HCT116 (cell line): ENCODE results near the gene IL17C. TPM values are rescaled to one million over a fixed set of nuclear protein-coding genes. Genes with fewer than 3 reads are reported as not detected.

ENCODE experiments used
- ATAC-seq: fragments of 200-7000 bp; cut with Tn5 transposase; 2 replicates; pipeline ENCODE4 v1.9.1; 2020; ENCODE audit warnings: mild to moderate bottlenecking, moderate library complexity
- BruUV-seq: library from RNA; stranded (reverse); fragments of 400-500 nt; replicated peaks from 2 replicates; lab custom pipeline; 2021; lab: Mats Ljungman, UMichigan
- CTCF ChIA-PET: fragments of 300-600 bp; sonication (Branson Sonifier 250); formaldehyde crosslinking; loops from one replicate; lab custom pipeline; 2021; ENCODE audit warnings: antibody characterized with exemption; lab: Charles Lee
- POLR2A ChIA-PET: fragments of 300-600, 350-600 bp; sonication (Branson Sonifier 250); formaldehyde crosslinking; loops from one replicate; lab custom pipeline; 2021; ENCODE audit warnings: antibody characterized with exemption; lab: Charles Lee
- RAD21 ChIA-PET, 2 experiments: fragments of 300-600 bp; sonication (Branson Sonifier 250); formaldehyde crosslinking; loops; one replicate each; lab custom pipeline; 2023; ENCODE audit warnings: low total read pairs in 2 of 2; ENCODE audit not compliant: uncharacterized antibody in 2 of 2, unreplicated experiment in 2 of 2, low non-redundant PET in 1 of 2; lab: Charles Lee
- DNase-seq: peaks from one replicate; pipeline ENCODE4 v3.0.0-alpha.2; 2010; ENCODE audit warnings: low read depth, low spot score
- H2AFZ ChIP-seq: fragments of 200-600 bp; shearing (Covaris generic), sonication (generic); 2 replicates; pipeline ENCODE4 v1.6.1; 2017; ENCODE audit warnings: low read depth, mixed run types, mixed read lengths, antibody characterized with exemption, low read length; ENCODE audit not compliant: poor library complexity, severe bottlenecking
- H3K27ac ChIP-seq: 2 replicates; pipeline ENCODE4 v1.5.1; 2012; ENCODE audit warnings: low read depth, low read length
- H3K27me3 ChIP-seq: fragments of 200-600 bp; sonication (generic); 2 replicates; pipeline ENCODE4 v1.6.1; 2016; ENCODE audit warnings: mixed run types, low read length, mixed read lengths; ENCODE audit not compliant: insufficient read depth
- H3K36me3 ChIP-seq, 2 experiments: fragments of 200-500 bp in 1 of 2; fragments of 200-600 bp in 1 of 2; sonication (Bioruptor generic) in 1 of 2; sonication (generic) in 1 of 2; 2 replicates each; pipeline versions ENCODE4 v1.5.1 to v1.6.1; 2014 to 2016; ENCODE audit warnings: low read length in 2 of 2, inconsistent platforms in 1 of 2, mixed read lengths in 1 of 2, mixed run types in 1 of 2; ENCODE audit not compliant: insufficient read depth in 2 of 2, control insufficient read depth in 1 of 2
- H3K4me1 ChIP-seq, 2 experiments: fragments of 200-600 bp in 1 of 2; sonication (generic) in 1 of 2; 2 replicates each; pipeline versions ENCODE4 v1.5.1 to v1.6.1; 2012 to 2017; ENCODE audit warnings: low read length in 2 of 2, inconsistent platforms in 1 of 2, mild to moderate bottlenecking in 1 of 2, mixed read lengths in 1 of 2, mixed run types in 1 of 2, moderate library complexity in 1 of 2; ENCODE audit not compliant: insufficient read depth in 2 of 2, control insufficient read depth in 1 of 2
- H3K4me2 ChIP-seq: fragments of 200-600 bp; sonication (generic); 2 replicates; pipeline ENCODE4 v1.6.1; 2017; ENCODE audit warnings: mixed run types, low read length, mixed read lengths
- H3K4me3 ChIP-seq, 2 experiments: fragments of 200-600 bp in 1 of 2; sonication (generic) in 1 of 2; replicated peaks in 1 of 2; 2 replicates each; pipeline ENCODE4 v1.5.1; 2011 to 2016; ENCODE audit warnings: low read length in 2 of 2, control low read depth in 1 of 2, low read depth in 1 of 2, mild to moderate bottlenecking in 1 of 2, mixed read lengths in 1 of 2, mixed run types in 1 of 2
- H3K79me2 ChIP-seq: fragments of 200-600 bp; sonication (generic); 2 replicates; pipeline ENCODE4 v1.6.1; 2017; ENCODE audit warnings: mild to moderate bottlenecking, mixed run types, low read length, moderate library complexity, mixed read lengths; ENCODE audit not compliant: insufficient read depth
- H3K9ac ChIP-seq: fragments of 200-600 bp; sonication (generic); 2 replicates; pipeline ENCODE4 v1.6.1; 2016; ENCODE audit warnings: low read length, mixed read lengths
- H3K9me2 ChIP-seq: fragments of 200-600 bp; sonication (generic), shearing (Covaris generic); 2 replicates; pipeline ENCODE4 v1.6.1; 2017; ENCODE audit warnings: mixed run types, mild to moderate bottlenecking, moderate library complexity; ENCODE audit not compliant: insufficient read depth
- H3K9me3 ChIP-seq, 2 experiments: fragments of 200-500 bp in 1 of 2; fragments of 200-600 bp in 1 of 2; sonication (Bioruptor generic) in 1 of 2; sonication (generic) in 1 of 2; 2 replicates each; pipeline ENCODE4 v1.6.1; 2014 to 2017; ENCODE audit warnings: low read length in 2 of 2, mixed read lengths in 2 of 2, inconsistent platforms in 1 of 2, low read depth in 1 of 2, mild to moderate bottlenecking in 1 of 2, mixed run types in 1 of 2, moderate library complexity in 1 of 2; ENCODE audit not compliant: control insufficient read depth in 1 of 2, insufficient read depth in 1 of 2
- H4K20me1 ChIP-seq: fragments of 200-600 bp; sonication (generic), shearing (Covaris generic); 2 replicates; pipeline ENCODE4 v1.6.1; 2017; ENCODE audit warnings: mixed run types, mild to moderate bottlenecking, moderate library complexity; ENCODE audit not compliant: insufficient read depth
- ATF3 ChIP-seq: IDR thresholded peaks from 2 replicates; pipeline ENCODE4 v1.6.1; 2012
- CBX3 ChIP-seq: IDR thresholded peaks from 2 replicates; pipeline ENCODE4 v1.6.1; 2012; ENCODE audit warnings: low read depth
- ELF1 ChIP-seq: IDR thresholded peaks from 2 replicates; pipeline ENCODE4 v1.6.1; 2012; ENCODE audit warnings: low read depth, borderline replicate concordance
- EZH2 ChIP-seq: fragments of 200-600 bp; sonication (generic); IDR thresholded peaks from 2 replicates; pipeline ENCODE4 v1.6.1; 2017; ENCODE audit warnings: antibody characterized with exemption, mixed run types
- FOSL1 ChIP-seq: IDR thresholded peaks from 2 replicates; pipeline ENCODE4 v1.6.1; 2012; ENCODE audit warnings: low read depth
- POLR2A ChIP-seq: IDR thresholded peaks from 2 replicates; pipeline ENCODE4 v1.7.0; 2011; ENCODE audit warnings: borderline replicate concordance; ENCODE audit not compliant: insufficient read depth, insufficient read length; ENCODE audit errors: extremely low read depth
- POLR2AphosphoS5 ChIP-seq: IDR thresholded peaks from 2 replicates; pipeline ENCODE4 v1.6.1; 2011; ENCODE audit warnings: mild to moderate bottlenecking, low read depth, low read length, moderate library complexity
- SIN3A ChIP-seq: IDR thresholded peaks from 2 replicates; pipeline ENCODE4 v1.6.1; 2012; ENCODE audit warnings: low read depth
- SP1 ChIP-seq: IDR thresholded peaks from 2 replicates; pipeline ENCODE4 v1.6.1; 2012; ENCODE audit warnings: low read depth
- TCF7L2 ChIP-seq: IDR thresholded peaks from 2 replicates; pipeline ENCODE4 v1.7.0; 2011; ENCODE audit warnings: borderline replicate concordance, inconsistent platforms; ENCODE audit not compliant: insufficient read depth, insufficient read length; ENCODE audit errors: extremely low read depth
- YY1 ChIP-seq: IDR thresholded peaks from 2 replicates; pipeline ENCODE4 v1.6.1; 2011; ENCODE audit warnings: low read length, low read depth, moderate library complexity, mild to moderate bottlenecking; ENCODE audit not compliant: insufficient replicate concordance; ENCODE audit errors: extremely low read depth
- ZBTB33 ChIP-seq: IDR thresholded peaks from 2 replicates; pipeline ENCODE4 v1.6.1; 2011; ENCODE audit warnings: mild to moderate bottlenecking, low read length, moderate library complexity; ENCODE audit not compliant: insufficient replicate concordance; ENCODE audit errors: extremely low read depth
- ZFX ChIP-seq: fragments of 450-650 bp; IDR thresholded peaks from 2 replicates; pipeline ENCODE4 v1.6.1; 2017
- intact Hi-C: fragments of 100-400 bp; cut with micrococcal nuclease; formaldehyde crosslinking; loops from 2 replicates; pipeline ENCODE4 v1.10.0; 2022
- total RNA-seq: library from RNA; stranded (reverse); gene quantifications from one replicate; pipeline ENCODE4 v1.2.1, GENCODE V29; 2021; ENCODE audit not compliant: unreplicated experiment
- TF ChIP-seq, protein P1 (sequence below): IDR thresholded peaks from 2 replicates; pipeline ENCODE4 v1.6.1; 2012; ENCODE audit warnings: low read depth

Gene IL17C
- total RNA-seq, 1 experiment from 2014 or later: not detected

- Histone ChIP-seq H3K36me3 (peaks cover 19 to 37% of the 10 kb centered on the region in 2 experiments; a peak in 3 of 4 replicates), H3K9ac (no peak overlapping the region), H4K20me1 (peaks cover 9% of the 10 kb centered on the region; the same call in 1 of the 2 replicates), H3K79me2 (peaks cover 85% of the 10 kb centered on the region), H3K4me3 (no peak overlapping the region), H3K9me2 (no peaks in the 10 kb centered on the region), H3K9me3 (no peaks in the 10 kb centered on the region), H3K4me2 (no peak overlapping the region), H3K27me3 (no peaks in the 10 kb centered on the region), H3K27ac (no peak overlapping the region), H2AFZ (no peak overlapping the region), H3K4me1 (no peaks in the 10 kb centered on the region)
- intact Hi-C loops: no loop called here
- CTCF ChIA-PET: no interaction called here
- RAD21 ChIA-PET: no interaction called here
- no TSS peak for BruUV-seq
- ATAC-seq (no peak), DNase-seq (no peak)
- TF ChIP-seq ELF1: no peak
- TF ChIP-seq YY1: no peak
- TF ChIP-seq ATF3: no peak
- TF ChIP-seq TCF7L2: no peak
- no peak for TF ChIP-seq POLR2A
- no peak for TF ChIP-seq SIN3A
- no peak for TF ChIP-seq ZBTB33
- TF ChIP-seq, protein P1, sequence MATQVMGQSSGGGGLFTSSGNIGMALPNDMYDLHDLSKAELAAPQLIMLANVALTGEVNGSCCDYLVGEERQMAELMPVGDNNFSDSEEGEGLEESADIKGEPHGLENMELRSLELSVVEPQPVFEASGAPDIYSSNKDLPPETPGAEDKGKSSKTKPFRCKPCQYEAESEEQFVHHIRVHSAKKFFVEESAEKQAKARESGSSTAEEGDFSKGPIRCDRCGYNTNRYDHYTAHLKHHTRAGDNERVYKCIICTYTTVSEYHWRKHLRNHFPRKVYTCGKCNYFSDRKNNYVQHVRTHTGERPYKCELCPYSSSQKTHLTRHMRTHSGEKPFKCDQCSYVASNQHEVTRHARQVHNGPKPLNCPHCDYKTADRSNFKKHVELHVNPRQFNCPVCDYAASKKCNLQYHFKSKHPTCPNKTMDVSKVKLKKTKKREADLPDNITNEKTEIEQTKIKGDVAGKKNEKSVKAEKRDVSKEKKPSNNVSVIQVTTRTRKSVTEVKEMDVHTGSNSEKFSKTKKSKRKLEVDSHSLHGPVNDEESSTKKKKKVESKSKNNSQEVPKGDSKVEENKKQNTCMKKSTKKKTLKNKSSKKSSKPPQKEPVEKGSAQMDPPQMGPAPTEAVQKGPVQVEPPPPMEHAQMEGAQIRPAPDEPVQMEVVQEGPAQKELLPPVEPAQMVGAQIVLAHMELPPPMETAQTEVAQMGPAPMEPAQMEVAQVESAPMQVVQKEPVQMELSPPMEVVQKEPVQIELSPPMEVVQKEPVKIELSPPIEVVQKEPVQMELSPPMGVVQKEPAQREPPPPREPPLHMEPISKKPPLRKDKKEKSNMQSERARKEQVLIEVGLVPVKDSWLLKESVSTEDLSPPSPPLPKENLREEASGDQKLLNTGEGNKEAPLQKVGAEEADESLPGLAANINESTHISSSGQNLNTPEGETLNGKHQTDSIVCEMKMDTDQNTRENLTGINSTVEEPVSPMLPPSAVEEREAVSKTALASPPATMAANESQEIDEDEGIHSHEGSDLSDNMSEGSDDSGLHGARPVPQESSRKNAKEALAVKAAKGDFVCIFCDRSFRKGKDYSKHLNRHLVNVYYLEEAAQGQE: no peak
- TF ChIP-seq FOSL1: no peak
- TF ChIP-seq POLR2AphosphoS5: no peak
- TF ChIP-seq SP1: no peak
- no peak for TF ChIP-seq CBX3
- no peak for TF ChIP-seq EZH2
- TF ChIP-seq ZFX: no peak
- POLR2A ChIA-PET: no interaction called here
Observed at GRCh38 chr16:88616736-88617135, 21.6 kb upstream of the IL17C start.
